HCT116 (cell line): ENCODE results near the gene NAA80. TPM values are rescaled to one million over a fixed set of nuclear protein-coding genes. Genes with fewer than 3 reads are reported as not detected.
A peak's percentile ranks its signal among the peaks of the same experiment; 100 is the strongest.

Experiments used
- ATAC-seq: fragments of 200-7000 bp; cut with Tn5 transposase; 2 replicates; pipeline ENCODE4 v1.9.1; 2020; ENCODE audit warnings: mild to moderate bottlenecking, moderate library complexity
- BruUV-seq: library from RNA; stranded (reverse); fragments of 400-500 nt; replicated peaks from 2 replicates; lab custom pipeline; 2021; lab: Mats Ljungman, UMichigan
- CTCF ChIA-PET: fragments of 300-600 bp; sonication (Branson Sonifier 250); formaldehyde crosslinking; loops from one replicate; lab custom pipeline; 2021; ENCODE audit warnings: antibody characterized with exemption; lab: Charles Lee
- POLR2A ChIA-PET: fragments of 300-600, 350-600 bp; sonication (Branson Sonifier 250); formaldehyde crosslinking; loops from one replicate; lab custom pipeline; 2021; ENCODE audit warnings: antibody characterized with exemption; lab: Charles Lee
- RAD21 ChIA-PET, 2 experiments: fragments of 300-600 bp; sonication (Branson Sonifier 250); formaldehyde crosslinking; loops; one replicate each; lab custom pipeline; 2023; ENCODE audit warnings: low total read pairs in 2 of 2; ENCODE audit not compliant: uncharacterized antibody in 2 of 2, unreplicated experiment in 2 of 2, low non-redundant PET in 1 of 2; lab: Charles Lee
- DNase-seq: peaks from one replicate; pipeline ENCODE4 v3.0.0-alpha.2; 2010; ENCODE audit warnings: low read depth, low spot score
- H2AFZ ChIP-seq: fragments of 200-600 bp; shearing (Covaris generic), sonication (generic); 2 replicates; pipeline ENCODE4 v1.6.1; 2017; ENCODE audit warnings: low read depth, mixed run types, mixed read lengths, antibody characterized with exemption, low read length; ENCODE audit not compliant: poor library complexity, severe bottlenecking
- H3K27ac ChIP-seq: 2 replicates; pipeline ENCODE4 v1.5.1; 2012; ENCODE audit warnings: low read depth, low read length
- H3K27me3 ChIP-seq: fragments of 200-600 bp; sonication (generic); 2 replicates; pipeline ENCODE4 v1.6.1; 2016; ENCODE audit warnings: mixed run types, low read length, mixed read lengths; ENCODE audit not compliant: insufficient read depth
- H3K36me3 ChIP-seq, 2 experiments: fragments of 200-500 bp in 1 of 2; fragments of 200-600 bp in 1 of 2; sonication (Bioruptor generic) in 1 of 2; sonication (generic) in 1 of 2; 2 replicates each; pipeline versions ENCODE4 v1.5.1 to v1.6.1; 2014 to 2016; ENCODE audit warnings: low read length in 2 of 2, inconsistent platforms in 1 of 2, mixed read lengths in 1 of 2, mixed run types in 1 of 2; ENCODE audit not compliant: insufficient read depth in 2 of 2, control insufficient read depth in 1 of 2
- H3K4me1 ChIP-seq, 2 experiments: fragments of 200-600 bp in 1 of 2; sonication (generic) in 1 of 2; 2 replicates each; pipeline versions ENCODE4 v1.5.1 to v1.6.1; 2012 to 2017; ENCODE audit warnings: low read length in 2 of 2, inconsistent platforms in 1 of 2, mild to moderate bottlenecking in 1 of 2, mixed read lengths in 1 of 2, mixed run types in 1 of 2, moderate library complexity in 1 of 2; ENCODE audit not compliant: insufficient read depth in 2 of 2, control insufficient read depth in 1 of 2
- H3K4me2 ChIP-seq: fragments of 200-600 bp; sonication (generic); 2 replicates; pipeline ENCODE4 v1.6.1; 2017; ENCODE audit warnings: mixed run types, low read length, mixed read lengths
- H3K4me3 ChIP-seq, 2 experiments: fragments of 200-600 bp in 1 of 2; sonication (generic) in 1 of 2; replicated peaks in 1 of 2; 2 replicates each; pipeline ENCODE4 v1.5.1; 2011 to 2016; ENCODE audit warnings: low read length in 2 of 2, control low read depth in 1 of 2, low read depth in 1 of 2, mild to moderate bottlenecking in 1 of 2, mixed read lengths in 1 of 2, mixed run types in 1 of 2
- H3K79me2 ChIP-seq: fragments of 200-600 bp; sonication (generic); 2 replicates; pipeline ENCODE4 v1.6.1; 2017; ENCODE audit warnings: mild to moderate bottlenecking, mixed run types, low read length, moderate library complexity, mixed read lengths; ENCODE audit not compliant: insufficient read depth
- H3K9ac ChIP-seq: fragments of 200-600 bp; sonication (generic); 2 replicates; pipeline ENCODE4 v1.6.1; 2016; ENCODE audit warnings: low read length, mixed read lengths
- H3K9me2 ChIP-seq: fragments of 200-600 bp; sonication (generic), shearing (Covaris generic); 2 replicates; pipeline ENCODE4 v1.6.1; 2017; ENCODE audit warnings: mixed run types, mild to moderate bottlenecking, moderate library complexity; ENCODE audit not compliant: insufficient read depth
- H3K9me3 ChIP-seq, 2 experiments: fragments of 200-500 bp in 1 of 2; fragments of 200-600 bp in 1 of 2; sonication (Bioruptor generic) in 1 of 2; sonication (generic) in 1 of 2; 2 replicates each; pipeline ENCODE4 v1.6.1; 2014 to 2017; ENCODE audit warnings: low read length in 2 of 2, mixed read lengths in 2 of 2, inconsistent platforms in 1 of 2, low read depth in 1 of 2, mild to moderate bottlenecking in 1 of 2, mixed run types in 1 of 2, moderate library complexity in 1 of 2; ENCODE audit not compliant: control insufficient read depth in 1 of 2, insufficient read depth in 1 of 2
- H4K20me1 ChIP-seq: fragments of 200-600 bp; sonication (generic), shearing (Covaris generic); 2 replicates; pipeline ENCODE4 v1.6.1; 2017; ENCODE audit warnings: mixed run types, mild to moderate bottlenecking, moderate library complexity; ENCODE audit not compliant: insufficient read depth
- CEBPB ChIP-seq: IDR thresholded peaks from 2 replicates; pipeline ENCODE4 v1.6.1; 2012; ENCODE audit warnings: low read depth
- EGR1 ChIP-seq: IDR thresholded peaks from 2 replicates; pipeline ENCODE4 v1.6.1; 2012; ENCODE audit warnings: low read depth
- ELF1 ChIP-seq: IDR thresholded peaks from 2 replicates; pipeline ENCODE4 v1.6.1; 2012; ENCODE audit warnings: low read depth, borderline replicate concordance
- EZH2 ChIP-seq: fragments of 200-600 bp; sonication (generic); IDR thresholded peaks from 2 replicates; pipeline ENCODE4 v1.6.1; 2017; ENCODE audit warnings: antibody characterized with exemption, mixed run types
- EZH2phosphoT487 ChIP-seq: fragments of 200-600 bp; IDR thresholded peaks from 2 replicates; pipeline ENCODE4 v1.6.1; 2018; ENCODE audit warnings: antibody characterized with exemption, borderline replicate concordance
- FOSL1 ChIP-seq: IDR thresholded peaks from 2 replicates; pipeline ENCODE4 v1.6.1; 2012; ENCODE audit warnings: low read depth
- JUND ChIP-seq: IDR thresholded peaks from 2 replicates; pipeline ENCODE4 v1.6.1; 2012
- POLR2A ChIP-seq: IDR thresholded peaks from 2 replicates; pipeline ENCODE4 v1.7.0; 2011; ENCODE audit warnings: borderline replicate concordance; ENCODE audit not compliant: insufficient read depth, insufficient read length; ENCODE audit errors: extremely low read depth
- POLR2AphosphoS5 ChIP-seq: IDR thresholded peaks from 2 replicates; pipeline ENCODE4 v1.6.1; 2011; ENCODE audit warnings: mild to moderate bottlenecking, low read depth, low read length, moderate library complexity
- SIN3A ChIP-seq: IDR thresholded peaks from 2 replicates; pipeline ENCODE4 v1.6.1; 2012; ENCODE audit warnings: low read depth
- SP1 ChIP-seq: IDR thresholded peaks from 2 replicates; pipeline ENCODE4 v1.6.1; 2012; ENCODE audit warnings: low read depth
- TCF7L2 ChIP-seq: IDR thresholded peaks from 2 replicates; pipeline ENCODE4 v1.7.0; 2011; ENCODE audit warnings: borderline replicate concordance, inconsistent platforms; ENCODE audit not compliant: insufficient read depth, insufficient read length; ENCODE audit errors: extremely low read depth
- ZFX ChIP-seq: fragments of 450-650 bp; IDR thresholded peaks from 2 replicates; pipeline ENCODE4 v1.6.1; 2017
- ZNF274 ChIP-seq: fragments of 200-500 bp; sonication (Bioruptor generic); IDR thresholded peaks from 2 replicates; pipeline ENCODE4 v1.6.1; 2014; ENCODE audit warnings: mild to moderate bottlenecking, low read depth, low read length, inconsistent platforms
- intact Hi-C: fragments of 100-400 bp; cut with micrococcal nuclease; formaldehyde crosslinking; loops from 2 replicates; pipeline ENCODE4 v1.10.0; 2022
- total RNA-seq: library from RNA; stranded (reverse); gene quantifications from one replicate; pipeline ENCODE4 v1.2.1, GENCODE V29; 2021; ENCODE audit not compliant: unreplicated experiment
- TF ChIP-seq, protein P1 (sequence below): IDR thresholded peaks from 2 replicates; pipeline ENCODE4 v1.6.1; 2012
- TF ChIP-seq, protein P2 (sequence below), 3 experiments: fragments of 200-600 bp in 1 of 3; sonication (generic) in 1 of 3; IDR thresholded peaks in 2 of 3; conservative IDR thresholded peaks in 1 of 3; 2 replicates each; pipeline ENCODE4 v1.5.1; 2012 to 2017; ENCODE audit warnings: low read depth in 2 of 3, low read length in 2 of 3, antibody characterized with exemption in 1 of 3, borderline replicate concordance in 1 of 3, control low read depth in 1 of 3, mild to moderate bottlenecking in 1 of 3, mixed read lengths in 1 of 3, mixed run types in 1 of 3, moderate library complexity in 1 of 3; ENCODE audit not compliant: insufficient read depth in 1 of 3
- TF ChIP-seq, protein P3 (sequence below): IDR thresholded peaks from 2 replicates; pipeline ENCODE4 v1.6.1; 2012; ENCODE audit warnings: low read depth
- TF ChIP-seq, protein P4 (sequence below): IDR thresholded peaks from 2 replicates; pipeline ENCODE4 v1.6.1; 2011; ENCODE audit warnings: mild to moderate bottlenecking, low read length, moderate library complexity; ENCODE audit not compliant: insufficient replicate concordance; ENCODE audit errors: extremely low read depth

The NAA80 gene
- total RNA-seq, 1 experiment from 2014 or later: 21.3 TPM

DNA sequence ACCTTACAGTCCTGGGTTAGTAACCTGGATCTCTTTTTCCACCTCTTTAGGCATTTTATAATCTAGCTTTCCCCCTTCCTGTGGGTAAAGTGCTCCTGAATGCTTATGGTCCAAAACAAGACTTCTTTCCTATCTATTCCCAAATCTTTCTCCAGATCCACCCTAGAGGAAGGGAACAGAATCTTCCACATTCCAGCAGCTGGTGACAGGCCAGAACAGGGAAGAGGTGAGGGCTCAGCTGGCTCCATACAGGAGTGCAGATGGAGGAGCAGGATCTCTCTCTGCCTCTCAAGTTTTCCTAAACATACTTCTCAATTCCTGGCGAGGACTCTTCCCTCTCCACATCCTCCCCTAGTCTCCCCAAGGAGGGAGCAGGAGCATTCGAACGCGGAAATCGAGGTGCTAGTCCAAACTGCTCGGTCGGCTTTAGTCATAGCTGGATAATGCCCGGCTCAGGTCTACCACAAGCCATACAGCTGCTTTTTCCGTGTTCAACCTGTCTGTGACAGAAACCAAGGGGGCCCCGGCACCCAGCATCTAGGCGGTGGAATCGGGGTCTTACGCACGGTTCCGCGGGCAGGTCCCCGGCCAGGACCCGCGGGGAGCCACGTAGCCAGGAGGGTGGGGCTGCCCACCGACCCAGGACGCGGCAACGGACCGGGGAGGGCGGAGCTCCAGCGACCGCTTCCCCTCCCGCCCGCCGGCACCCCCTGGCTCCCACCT, 37.4 kb upstream of the NAA80 start:
- peaks cover 29 to 65% of the 10 kb centered on the region in 2 experiments for H3K4me1 ChIP-seq
- no peaks in the 10 kb centered on the region; the same call in 1 of the 2 replicates for H4K20me1 ChIP-seq
- H3K9me2 ChIP-seq: no peaks in the 10 kb centered on the region
- peak overlapping the region; percentile 82 for H3K27ac ChIP-seq
- H3K36me3 ChIP-seq: peaks cover 6 to 22% of the 10 kb centered on the region in 2 experiments; a peak in 3 of 4 replicates
- H3K4me2 ChIP-seq: peak overlapping the region; percentile 95
- TF ChIP-seq SIN3A: no peak
- TF ChIP-seq, protein P1, sequence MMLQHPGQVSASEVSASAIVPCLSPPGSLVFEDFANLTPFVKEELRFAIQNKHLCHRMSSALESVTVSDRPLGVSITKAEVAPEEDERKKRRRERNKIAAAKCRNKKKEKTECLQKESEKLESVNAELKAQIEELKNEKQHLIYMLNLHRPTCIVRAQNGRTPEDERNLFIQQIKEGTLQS: no peak
- TF ChIP-seq CEBPB: no peak
- TF ChIP-seq EZH2phosphoT487: no peak
- TF ChIP-seq, protein P2, sequence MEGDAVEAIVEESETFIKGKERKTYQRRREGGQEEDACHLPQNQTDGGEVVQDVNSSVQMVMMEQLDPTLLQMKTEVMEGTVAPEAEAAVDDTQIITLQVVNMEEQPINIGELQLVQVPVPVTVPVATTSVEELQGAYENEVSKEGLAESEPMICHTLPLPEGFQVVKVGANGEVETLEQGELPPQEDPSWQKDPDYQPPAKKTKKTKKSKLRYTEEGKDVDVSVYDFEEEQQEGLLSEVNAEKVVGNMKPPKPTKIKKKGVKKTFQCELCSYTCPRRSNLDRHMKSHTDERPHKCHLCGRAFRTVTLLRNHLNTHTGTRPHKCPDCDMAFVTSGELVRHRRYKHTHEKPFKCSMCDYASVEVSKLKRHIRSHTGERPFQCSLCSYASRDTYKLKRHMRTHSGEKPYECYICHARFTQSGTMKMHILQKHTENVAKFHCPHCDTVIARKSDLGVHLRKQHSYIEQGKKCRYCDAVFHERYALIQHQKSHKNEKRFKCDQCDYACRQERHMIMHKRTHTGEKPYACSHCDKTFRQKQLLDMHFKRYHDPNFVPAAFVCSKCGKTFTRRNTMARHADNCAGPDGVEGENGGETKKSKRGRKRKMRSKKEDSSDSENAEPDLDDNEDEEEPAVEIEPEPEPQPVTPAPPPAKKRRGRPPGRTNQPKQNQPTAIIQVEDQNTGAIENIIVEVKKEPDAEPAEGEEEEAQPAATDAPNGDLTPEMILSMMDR (IDR thresholded peaks at IDR 0.05 in 2 of 3, conservative IDR thresholded peaks at IDR 0.05 in 1 of 3; ENCODE audit: borderline replicate concordance in 1 of 3, insufficient read depth in 1 of 3, low read depth in 2 of 3, low read length in 2 of 3): no peak
- no peak for TF ChIP-seq SP1
- TF ChIP-seq, protein P3, sequence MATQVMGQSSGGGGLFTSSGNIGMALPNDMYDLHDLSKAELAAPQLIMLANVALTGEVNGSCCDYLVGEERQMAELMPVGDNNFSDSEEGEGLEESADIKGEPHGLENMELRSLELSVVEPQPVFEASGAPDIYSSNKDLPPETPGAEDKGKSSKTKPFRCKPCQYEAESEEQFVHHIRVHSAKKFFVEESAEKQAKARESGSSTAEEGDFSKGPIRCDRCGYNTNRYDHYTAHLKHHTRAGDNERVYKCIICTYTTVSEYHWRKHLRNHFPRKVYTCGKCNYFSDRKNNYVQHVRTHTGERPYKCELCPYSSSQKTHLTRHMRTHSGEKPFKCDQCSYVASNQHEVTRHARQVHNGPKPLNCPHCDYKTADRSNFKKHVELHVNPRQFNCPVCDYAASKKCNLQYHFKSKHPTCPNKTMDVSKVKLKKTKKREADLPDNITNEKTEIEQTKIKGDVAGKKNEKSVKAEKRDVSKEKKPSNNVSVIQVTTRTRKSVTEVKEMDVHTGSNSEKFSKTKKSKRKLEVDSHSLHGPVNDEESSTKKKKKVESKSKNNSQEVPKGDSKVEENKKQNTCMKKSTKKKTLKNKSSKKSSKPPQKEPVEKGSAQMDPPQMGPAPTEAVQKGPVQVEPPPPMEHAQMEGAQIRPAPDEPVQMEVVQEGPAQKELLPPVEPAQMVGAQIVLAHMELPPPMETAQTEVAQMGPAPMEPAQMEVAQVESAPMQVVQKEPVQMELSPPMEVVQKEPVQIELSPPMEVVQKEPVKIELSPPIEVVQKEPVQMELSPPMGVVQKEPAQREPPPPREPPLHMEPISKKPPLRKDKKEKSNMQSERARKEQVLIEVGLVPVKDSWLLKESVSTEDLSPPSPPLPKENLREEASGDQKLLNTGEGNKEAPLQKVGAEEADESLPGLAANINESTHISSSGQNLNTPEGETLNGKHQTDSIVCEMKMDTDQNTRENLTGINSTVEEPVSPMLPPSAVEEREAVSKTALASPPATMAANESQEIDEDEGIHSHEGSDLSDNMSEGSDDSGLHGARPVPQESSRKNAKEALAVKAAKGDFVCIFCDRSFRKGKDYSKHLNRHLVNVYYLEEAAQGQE: no peak
- no peak; the same call in 1 of the 2 replicates for TF ChIP-seq ZFX
- no peak for TF ChIP-seq EZH2
- no peak for TF ChIP-seq ELF1
- TF ChIP-seq ZNF274: no peak
- no peak for TF ChIP-seq EGR1
- no peak for TF ChIP-seq TCF7L2
- TF ChIP-seq POLR2A: no peak
- TF ChIP-seq, protein P4, sequence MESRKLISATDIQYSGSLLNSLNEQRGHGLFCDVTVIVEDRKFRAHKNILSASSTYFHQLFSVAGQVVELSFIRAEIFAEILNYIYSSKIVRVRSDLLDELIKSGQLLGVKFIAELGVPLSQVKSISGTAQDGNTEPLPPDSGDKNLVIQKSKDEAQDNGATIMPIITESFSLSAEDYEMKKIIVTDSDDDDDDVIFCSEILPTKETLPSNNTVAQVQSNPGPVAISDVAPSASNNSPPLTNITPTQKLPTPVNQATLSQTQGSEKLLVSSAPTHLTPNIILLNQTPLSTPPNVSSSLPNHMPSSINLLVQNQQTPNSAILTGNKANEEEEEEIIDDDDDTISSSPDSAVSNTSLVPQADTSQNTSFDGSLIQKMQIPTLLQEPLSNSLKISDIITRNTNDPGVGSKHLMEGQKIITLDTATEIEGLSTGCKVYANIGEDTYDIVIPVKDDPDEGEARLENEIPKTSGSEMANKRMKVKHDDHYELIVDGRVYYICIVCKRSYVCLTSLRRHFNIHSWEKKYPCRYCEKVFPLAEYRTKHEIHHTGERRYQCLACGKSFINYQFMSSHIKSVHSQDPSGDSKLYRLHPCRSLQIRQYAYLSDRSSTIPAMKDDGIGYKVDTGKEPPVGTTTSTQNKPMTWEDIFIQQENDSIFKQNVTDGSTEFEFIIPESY: no peak
- no peak for TF ChIP-seq FOSL1
- no peak for TF ChIP-seq POLR2AphosphoS5
- no peak for TF ChIP-seq JUND
- ChIA-PET POLR2A (interaction anchor here (0.6 to 3.1 kb wide), 13 partner anchors 9 to 275 kb away, joined by 3 to 25 read pairs (median 4); partner anchors contain the start of genes CISH, CYB561D2, GNAI2 and HYAL2), RAD21 (interaction anchor here (0.9 to 1.6 kb wide), 4 partner anchors 8 to 277 kb away, joined by 3 to 5 read pairs (median 4); partner anchors contain the start of genes HYAL3 (in 1 of the 2), NAA80 (in 1 of the 2) and TUSC2 (in 1 of the 2)), CTCF (interaction anchor here (0.9 to 2.6 kb wide), 13 partner anchors 9 to 275 kb away, joined by 3 to 24 read pairs (median 7); partner anchors contain the start of genes CISH, CYB561D2, GNAI2 and NPRL2)
- H3K27me3 ChIP-seq: no peaks in the 10 kb centered on the region
- peak overlapping the region; percentile 98 for H3K9ac ChIP-seq
- ATAC-seq: peak; percentile 39
- intact Hi-C loops: no loop called here
- H3K79me2 ChIP-seq: peaks cover 77% of the 10 kb centered on the region
- BruUV-seq: TSS peak; percentile 64
- DNase-seq: no peak
- peak overlapping the region; percentile 72 to 89 for H3K4me3 ChIP-seq
- H3K9me3 ChIP-seq: no peaks in the 10 kb centered on the region
- H2AFZ ChIP-seq: no peak overlapping the region
